T-helper 1 cell treated with Interleukin-12 subunit alpha and Interleukin-12 subunit beta and Interleukin-4 antibody, amounts not matched to agents 30 μg/mL and 1 μg/mL, for 36 hours (primary cell): Measurements from ENCODE around the gene ZBTB6.
"Not testable (repeated sequence)": the region's sequence is repeated elsewhere in the genome, so short reads cannot be mapped to it uniquely, and the experiment has no call there.

Experiments used
- H3K27ac Mint-ChIP-seq: one replicate; pipeline ENCODE4 v1.8.0; 2021; ENCODE audit warnings: mild to moderate bottlenecking, mixed read lengths
- H3K27me3 Mint-ChIP-seq: one replicate; pipeline ENCODE4 v1.8.0; 2021; ENCODE audit warnings: low read depth, mixed read lengths
- H3K36me3 Mint-ChIP-seq: one replicate; pipeline ENCODE4 v1.8.0; 2021; ENCODE audit warnings: low read depth, mixed read lengths
- H3K4me1 Mint-ChIP-seq: one replicate; pipeline ENCODE4 v1.8.0; 2021; ENCODE audit warnings: low read depth, mixed read lengths
- H3K4me3 Mint-ChIP-seq: one replicate; pipeline ENCODE4 v1.8.0; 2021; ENCODE audit warnings: mild to moderate bottlenecking, moderate library complexity, mixed read lengths
- H3K9me3 Mint-ChIP-seq: one replicate; pipeline ENCODE4 v1.8.0; 2021; ENCODE audit warnings: mixed read lengths

Gene ZBTB6

GRCh38 chr9:122897969-122898368, 15.2 kb downstream of the ZBTB6 start:
- Mint-ChIP-seq H3K27ac (no peak overlapping the region), H3K4me1 (peaks cover 18% of the 10 kb centered on the region), H3K4me3 (no peak overlapping the region), H3K36me3 (peaks cover 13% of the 10 kb centered on the region), H3K27me3 (no peaks in the 10 kb centered on the region), H3K9me3 (no peaks in the 10 kb centered on the region)

GRCh38 chr9:122888480-122888879, 24.6 kb downstream of the ZBTB6 start:
- Mint-ChIP-seq H3K4me1 (peaks cover 6% of the 10 kb centered on the region), H3K4me3 (no peak overlapping the region), H3K27me3 (no peaks in the 10 kb centered on the region), H3K9me3 (no peaks in the 10 kb centered on the region), H3K27ac (no peak overlapping the region), H3K36me3 (peaks cover 21% of the 10 kb centered on the region)

- Mint-ChIP-seq H3K36me3 (peaks cover 22% of the 10 kb centered on the region), H3K9me3 (no peaks in the 10 kb centered on the region), H3K27me3 (no peaks in the 10 kb centered on the region), H3K4me3 (no peak overlapping the region), H3K4me1 (peaks cover 2% of the 10 kb centered on the region), H3K27ac (no peak overlapping the region)
Observed at GRCh38 chr9:122883125-122883524, 30.0 kb downstream of the ZBTB6 start.

GRCh38 chr9:122879443-122879842, 33.7 kb downstream of the ZBTB6 start:
- Mint-ChIP-seq H3K27me3 (no peaks in the 10 kb centered on the region), H3K36me3 (peaks cover 38% of the 10 kb centered on the region), H3K9me3 (no peaks in the 10 kb centered on the region), H3K27ac (no peak overlapping the region), H3K4me1 (peaks cover 3% of the 10 kb centered on the region), H3K4me3 (no peak overlapping the region)

- Mint-ChIP-seq H3K36me3 (peaks cover 39% of the 10 kb centered on the region), H3K4me1 (peaks cover 3% of the 10 kb centered on the region), H3K27me3 (no peaks in the 10 kb centered on the region), H3K27ac (no peak overlapping the region), H3K4me3 (no peak overlapping the region), H3K9me3 (no peaks in the 10 kb centered on the region)
Observed at GRCh38 chr9:122875523-122875922, 37.6 kb downstream of the ZBTB6 start.

DNA sequence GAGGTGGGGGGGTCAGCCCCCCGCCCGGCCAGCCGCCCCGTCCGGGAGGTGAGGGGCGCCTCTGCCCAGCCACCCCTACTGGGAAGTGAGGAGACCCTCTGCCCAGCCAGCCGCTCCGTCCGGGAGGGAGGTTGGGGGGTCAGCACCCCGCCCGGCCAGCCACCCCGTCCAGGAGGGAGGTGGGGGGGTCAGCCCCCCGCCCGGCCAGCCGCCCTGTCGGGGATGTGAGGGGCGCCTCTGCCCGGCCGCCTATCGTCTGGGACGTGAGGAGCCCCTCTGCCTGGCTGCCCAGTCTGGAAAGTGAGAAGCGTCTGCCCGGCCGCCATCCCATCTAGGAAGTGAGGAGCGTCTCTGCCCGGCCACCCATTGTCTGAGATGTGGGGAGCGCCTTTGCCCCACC, 45.8 kb downstream of the ZBTB6 start:
- not testable (repeated sequence) for H3K9me3 Mint-ChIP-seq, H3K4me1 Mint-ChIP-seq

DNA sequence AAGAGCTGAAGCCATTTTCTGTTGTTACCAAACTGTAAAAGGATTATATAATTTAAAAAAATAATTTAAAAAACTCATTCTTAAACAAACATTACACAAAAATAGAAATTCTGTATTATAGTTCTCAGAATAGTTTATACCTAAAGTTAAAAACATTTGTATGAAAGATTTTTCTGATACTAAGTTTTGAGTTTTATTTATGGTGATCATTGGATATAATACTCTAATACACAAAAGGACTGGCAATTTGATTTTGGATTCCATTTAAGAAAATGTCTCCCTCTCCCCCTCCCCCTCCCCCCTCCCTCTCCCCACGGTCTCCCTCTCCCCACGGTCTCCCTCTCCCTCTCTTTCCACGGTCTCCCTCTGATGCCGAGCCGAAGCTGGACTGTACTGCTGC, 47.0 kb downstream of the ZBTB6 start:
- no peaks in the 10 kb centered on the region for H3K27me3 Mint-ChIP-seq
- peaks cover 30% of the 10 kb centered on the region for H3K36me3 Mint-ChIP-seq
- peaks cover 2% of the 10 kb centered on the region for H3K4me1 Mint-ChIP-seq
- H3K9me3 Mint-ChIP-seq: no peaks in the 10 kb centered on the region
- no peak overlapping the region for H3K27ac Mint-ChIP-seq
- H3K4me3 Mint-ChIP-seq: no peak overlapping the region

More for the DNA sequence above, 45.8 kb downstream of the ZBTB6 start:
- peaks cover 30% of the 10 kb centered on the region for H3K36me3 Mint-ChIP-seq
- H3K27ac Mint-ChIP-seq, H3K4me3 Mint-ChIP-seq, H3K27me3 Mint-ChIP-seq: not testable (repeated sequence)

DNA sequence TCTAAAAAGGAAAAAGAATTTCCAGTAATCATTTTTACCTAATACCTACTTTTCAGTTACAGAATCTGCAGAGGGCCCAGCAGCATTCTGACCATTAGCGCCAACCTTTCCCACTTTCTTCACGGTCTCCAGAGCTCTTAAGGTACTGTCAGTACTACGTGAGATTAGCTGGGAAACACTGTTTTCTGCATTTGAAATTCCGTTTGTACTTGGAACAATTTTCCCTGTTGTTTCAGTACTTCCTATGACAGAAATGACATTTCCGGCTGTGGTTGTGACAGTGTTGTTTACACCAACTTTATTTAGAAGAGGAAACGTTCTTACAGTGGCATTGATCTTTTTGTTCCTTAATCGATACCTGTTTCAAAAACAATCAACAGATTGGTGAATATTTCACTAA, 47.8 kb downstream of the ZBTB6 start:
- Mint-ChIP-seq H3K4me1 (peaks cover 2% of the 10 kb centered on the region), H3K9me3 (no peaks in the 10 kb centered on the region), H3K27me3 (no peaks in the 10 kb centered on the region), H3K4me3 (no peak overlapping the region), H3K36me3 (peaks cover 24% of the 10 kb centered on the region), H3K27ac (no peak overlapping the region)

DNA sequence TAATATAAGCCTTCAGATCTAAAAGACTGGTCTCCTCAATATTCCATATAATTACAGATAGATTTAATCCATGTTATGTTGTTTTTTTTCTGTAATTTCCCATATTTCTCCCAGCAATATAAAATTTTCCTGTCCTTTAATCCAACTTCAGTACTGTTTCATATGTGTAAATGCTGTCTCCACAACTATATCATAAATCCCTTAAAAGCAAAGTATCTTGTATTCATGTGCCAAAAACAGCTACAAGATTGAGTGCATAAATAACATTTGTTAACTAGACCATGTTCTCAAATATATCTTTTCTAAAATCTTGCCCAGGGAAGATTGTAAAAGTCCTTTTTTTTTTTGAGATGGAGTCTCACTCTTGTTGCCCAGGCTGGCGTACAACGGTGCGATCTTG, 49.7 kb downstream of the ZBTB6 start:
- H3K27me3 Mint-ChIP-seq: no peaks in the 10 kb centered on the region
- H3K27ac Mint-ChIP-seq: no peak overlapping the region
- H3K4me3 Mint-ChIP-seq: no peak overlapping the region
- H3K4me1 Mint-ChIP-seq: peaks cover 6% of the 10 kb centered on the region
- H3K36me3 Mint-ChIP-seq: peaks cover 29% of the 10 kb centered on the region
- no peaks in the 10 kb centered on the region for H3K9me3 Mint-ChIP-seq

GRCh38 chr9:122860319-122861142, 52.6 kb downstream of the ZBTB6 start:
- no peak overlapping the region for H3K27ac Mint-ChIP-seq
- H3K9me3 Mint-ChIP-seq: no peaks in the 10 kb centered on the region
- no peak overlapping the region for H3K4me3 Mint-ChIP-seq
- peaks cover 7% of the 10 kb centered on the region for H3K4me1 Mint-ChIP-seq
- H3K36me3 Mint-ChIP-seq: peaks cover 41% of the 10 kb centered on the region
- H3K27me3 Mint-ChIP-seq: no peaks in the 10 kb centered on the region
